Heart left ventricle (tissue), 13 donors: ENCODE results near the gene PRXL2B.

Experiments used
- CTCF ChIP-seq, 12 donors: fragments of 200-600 bp; sonication (generic) in 4 of 12; IDR thresholded peaks; one replicate each; pipeline versions ENCODE4 v1.5.0 to v1.8.0; 2018 to 2022; ENCODE audit warnings: antibody characterized with exemption in 12 of 12, mild to moderate bottlenecking in 5 of 12
- POLR2A ChIP-seq, 2 donors: fragments of 450-650 bp; IDR thresholded peaks; one replicate each; pipeline ENCODE4 v1.6.1; 2017; ENCODE audit warnings: antibody characterized with exemption in 2 of 2, mild to moderate bottlenecking in 2 of 2, moderate library complexity in 2 of 2
- donor health status: ischemic (EF 13 %, LVEDD 7.1; RV severe dilation, severe dysfunction).
- donor health status: DM: no; HTN: yes; CAD: no.
- donor health status: DM: no; HTN: no; CAD: no.
- donor health status: ischemic (EF 25% LVEDD 6.9; RV normal size, moderate dysfunction).
- donor health status: ischemic (EF 25% LVEDD 5.7; RV mildly dilated, moderate dysfunction).
- donor health status: ischemic (EF 35%, LVEDD 5.7; RV mildly dilated, moderate dysfunction).
- donor health status: nonischemic (EF 11% LVEDD 7.7; RV severe dilation, severe dysfunction).
- donor health status: DM: yes; HTN: yes; CAD: no.
- donor health status: PGD.
- donor health status: ischemic (EF 29% LVEDD 5.4; RV normal size, mild dysfunction).
- donor health status: nonischemic (EF 23%, LVEDD 6.1; RV moderate dilation, normal function).

DNA sequence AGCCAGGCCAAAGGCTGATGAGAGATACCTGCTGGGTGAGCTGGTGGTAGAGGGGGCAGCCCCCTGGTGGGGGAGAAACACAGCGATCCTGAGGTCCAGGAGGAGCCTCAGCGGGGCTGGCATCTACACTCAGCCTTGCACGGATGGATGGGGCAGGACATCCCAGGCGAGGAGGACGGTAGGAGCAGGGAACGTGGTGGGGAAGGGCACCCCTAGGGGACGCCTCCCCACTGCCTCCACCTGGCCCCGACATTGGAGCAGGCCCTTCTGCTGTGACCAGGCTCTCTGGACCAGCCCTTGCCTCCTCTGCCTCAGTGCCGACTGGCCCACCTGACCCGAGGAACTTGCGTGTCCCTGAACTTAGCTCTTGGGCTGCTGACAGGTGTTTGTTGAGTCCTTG, 52.6 kb downstream of the PRXL2B start:
- TF ChIP-seq POLR2A (IDR thresholded peaks at IDR 0.05) = no peak
- TF ChIP-seq CTCF (IDR thresholded peaks at IDR 0.05) = no peak
